ENCODE data around the gene IREB2.

Gene IREB2

GRCh38 chr15:78417754-78418630 lies 20.0 kb upstream of the IREB2 start:
- H4K8ac ChIP-seq (ENCODE audit: low read depth, low read length), result no peak overlapping the region
- no peaks in the 10 kb centered on the region for H3K36me3 ChIP-seq (ENCODE audit: control insufficient read depth, insufficient read depth, low read length)
- H3K23ac ChIP-seq (ENCODE audit: low read length), result no peak overlapping the region
- H3K9ac ChIP-seq (ENCODE audit: low read length), result no peak overlapping the region
- no peak overlapping the region for H3K4ac ChIP-seq (ENCODE audit: low read depth, low read length)
- H3K56ac ChIP-seq (ENCODE audit: low read length), result no peak overlapping the region
- H3K4me1 ChIP-seq (ENCODE audit: control insufficient read depth, low read depth, low read length), result no peaks in the 10 kb centered on the region
- no peak overlapping the region for H4K5ac ChIP-seq (ENCODE audit: low read length)
- H3K79me2 ChIP-seq (ENCODE audit: control insufficient read depth, insufficient read depth, low read length), result no peaks in the 10 kb centered on the region
- no CpG with 5 or more reads among the region's 8 CpGs for WGBS (ENCODE audit: extremely low coverage, insufficient coverage, low lambda C conversion rate)
- no peak for DNase-seq
- no peak overlapping the region for H2AK5ac ChIP-seq (ENCODE audit: low read length)
- no peak overlapping the region for H3K4me2 ChIP-seq (ENCODE audit: low read length)
- no peak overlapping the region for H3K27ac ChIP-seq (ENCODE audit: low read depth, low read length)
- no peak overlapping the region for H2BK15ac ChIP-seq (replicated peaks; ENCODE audit: low read depth)
- no peak overlapping the region for H2BK120ac ChIP-seq (ENCODE audit: low read depth, low read length)
- no peak overlapping the region for H3K4me3 ChIP-seq (ENCODE audit: low read length)
- H3K27me3 ChIP-seq (ENCODE audit: insufficient read depth, low read length, poor library complexity), result no peaks in the 10 kb centered on the region
- H2BK5ac ChIP-seq (ENCODE audit: low read length), result no peak overlapping the region
- no peak overlapping the region for H3K18ac ChIP-seq (ENCODE audit: low read length)
- H3K79me1 ChIP-seq (ENCODE audit: low read length), result no peaks in the 10 kb centered on the region

GRCh38 chr15:78418686-78419085 lies 19.3 kb upstream of the IREB2 start:
- no peak for DNase-seq
- Histone ChIP-seq H4K5ac (ENCODE audit: low read length) (no peak overlapping the region), H3K79me2 (ENCODE audit: control insufficient read depth, insufficient read depth, low read length) (no peaks in the 10 kb centered on the region), H3K23ac (ENCODE audit: low read length) (no peak overlapping the region), H3K4me1 (ENCODE audit: control insufficient read depth, low read depth, low read length) (no peaks in the 10 kb centered on the region), H3K79me1 (ENCODE audit: low read length) (no peaks in the 10 kb centered on the region), H3K4me2 (ENCODE audit: low read length) (no peak overlapping the region), H2BK15ac (replicated peaks; ENCODE audit: low read depth) (no peak overlapping the region), H4K8ac (ENCODE audit: low read depth, low read length) (no peak overlapping the region), H3K9ac (ENCODE audit: low read length) (no peak overlapping the region), H3K4me3 (ENCODE audit: low read length) (no peak overlapping the region), H3K27me3 (ENCODE audit: insufficient read depth, low read length, poor library complexity) (no peaks in the 10 kb centered on the region), H2AK5ac (ENCODE audit: low read length) (no peak overlapping the region), H3K56ac (ENCODE audit: low read length) (no peak overlapping the region), H2BK5ac (ENCODE audit: low read length) (no peak overlapping the region), H3K27ac (ENCODE audit: low read depth, low read length) (no peak overlapping the region), H3K4ac (ENCODE audit: low read depth, low read length) (no peak overlapping the region), H2BK120ac (ENCODE audit: low read depth, low read length) (no peak overlapping the region), H3K36me3 (ENCODE audit: control insufficient read depth, insufficient read depth, low read length) (no peaks in the 10 kb centered on the region), H3K18ac (ENCODE audit: low read length) (no peak overlapping the region)
- WGBS (ENCODE audit: extremely low coverage, insufficient coverage, low lambda C conversion rate), result no CpG with 5 or more reads among the region's 9 CpGs

GRCh38 chr15:78419367-78419766 lies 18.6 kb upstream of the IREB2 start:
- no peaks in the 10 kb centered on the region for H3K79me1 ChIP-seq (ENCODE audit: low read length)
- H3K36me3 ChIP-seq (ENCODE audit: control insufficient read depth, insufficient read depth, low read length), result no peaks in the 10 kb centered on the region
- H2BK5ac ChIP-seq (ENCODE audit: low read length), result no peak overlapping the region
- no peak overlapping the region for H3K4me2 ChIP-seq (ENCODE audit: low read length)
- H3K4me3 ChIP-seq (ENCODE audit: low read length), result no peak overlapping the region
- no peaks in the 10 kb centered on the region for H3K4me1 ChIP-seq (ENCODE audit: control insufficient read depth, low read depth, low read length)
- no peak overlapping the region for H3K9ac ChIP-seq (ENCODE audit: low read length)
- no peak overlapping the region for H3K56ac ChIP-seq (ENCODE audit: low read length)
- H4K5ac ChIP-seq (ENCODE audit: low read length), result no peak overlapping the region
- no peak overlapping the region for H2BK120ac ChIP-seq (ENCODE audit: low read depth, low read length)
- no peak overlapping the region for H3K4ac ChIP-seq (ENCODE audit: low read depth, low read length)
- no peak overlapping the region for H2AK5ac ChIP-seq (ENCODE audit: low read length)
- WGBS (ENCODE audit: extremely low coverage, insufficient coverage, low lambda C conversion rate), result no CpG with 5 or more reads among the region's 3 CpGs
- no peak overlapping the region for H3K23ac ChIP-seq (ENCODE audit: low read length)
- H3K27ac ChIP-seq (ENCODE audit: low read depth, low read length), result no peak overlapping the region
- no peak for DNase-seq
- H4K8ac ChIP-seq (ENCODE audit: low read depth, low read length), result no peak overlapping the region
- no peak overlapping the region for H3K18ac ChIP-seq (ENCODE audit: low read length)
- H3K79me2 ChIP-seq (ENCODE audit: control insufficient read depth, insufficient read depth, low read length), result no peaks in the 10 kb centered on the region
- no peak overlapping the region for H2BK15ac ChIP-seq (replicated peaks; ENCODE audit: low read depth)
- no peaks in the 10 kb centered on the region for H3K27me3 ChIP-seq (ENCODE audit: insufficient read depth, low read length, poor library complexity)

- WGBS (ENCODE audit: extremely low coverage, insufficient coverage, low lambda C conversion rate), result no CpG with 5 or more reads among the region's 4 CpGs
- Histone ChIP-seq H2BK5ac (ENCODE audit: low read length) (no peak overlapping the region), H3K4me1 (ENCODE audit: control insufficient read depth, low read depth, low read length) (no peaks in the 10 kb centered on the region), H3K23ac (ENCODE audit: low read length) (no peak overlapping the region), H4K8ac (ENCODE audit: low read depth, low read length) (no peak overlapping the region), H3K4ac (ENCODE audit: low read depth, low read length) (no peak overlapping the region), H2AK5ac (ENCODE audit: low read length) (no peak overlapping the region), H3K79me2 (ENCODE audit: control insufficient read depth, insufficient read depth, low read length) (no peaks in the 10 kb centered on the region), H3K18ac (ENCODE audit: low read length) (no peak overlapping the region), H3K4me3 (ENCODE audit: low read length) (no peak overlapping the region), H3K56ac (ENCODE audit: low read length) (no peak overlapping the region), H3K27me3 (ENCODE audit: insufficient read depth, low read length, poor library complexity) (no peaks in the 10 kb centered on the region), H3K36me3 (ENCODE audit: control insufficient read depth, insufficient read depth, low read length) (no peaks in the 10 kb centered on the region), H4K5ac (ENCODE audit: low read length) (no peak overlapping the region), H3K27ac (ENCODE audit: low read depth, low read length) (no peak overlapping the region), H3K4me2 (ENCODE audit: low read length) (no peak overlapping the region), H2BK120ac (ENCODE audit: low read depth, low read length) (no peak overlapping the region), H3K9ac (ENCODE audit: low read length) (no peak overlapping the region), H3K79me1 (ENCODE audit: low read length) (no peaks in the 10 kb centered on the region), H2BK15ac (replicated peaks; ENCODE audit: low read depth) (no peak overlapping the region)
- no peak for DNase-seq
Observed at GRCh38 chr15:78420220-78420619, 17.8 kb upstream of the IREB2 start.

GRCh38 chr15:78420766-78421165 lies 17.2 kb upstream of the IREB2 start:
- H3K4ac ChIP-seq (ENCODE audit: low read depth, low read length), result no peak overlapping the region
- no peak overlapping the region for H2BK120ac ChIP-seq (ENCODE audit: low read depth, low read length)
- no peak overlapping the region for H4K8ac ChIP-seq (ENCODE audit: low read depth, low read length)
- H2AK5ac ChIP-seq (ENCODE audit: low read length), result no peak overlapping the region
- H3K4me1 ChIP-seq (ENCODE audit: control insufficient read depth, low read depth, low read length), result no peaks in the 10 kb centered on the region
- H3K56ac ChIP-seq (ENCODE audit: low read length), result no peak overlapping the region
- no peak overlapping the region for H3K18ac ChIP-seq (ENCODE audit: low read length)
- no peak for DNase-seq
- H2BK5ac ChIP-seq (ENCODE audit: low read length), result no peak overlapping the region
- H4K5ac ChIP-seq (ENCODE audit: low read length), result no peak overlapping the region
- WGBS (ENCODE audit: extremely low coverage, insufficient coverage, low lambda C conversion rate), result no CpG with 5 or more reads among the region's 8 CpGs
- no peaks in the 10 kb centered on the region for H3K79me2 ChIP-seq (ENCODE audit: control insufficient read depth, insufficient read depth, low read length)
- no peaks in the 10 kb centered on the region for H3K27me3 ChIP-seq (ENCODE audit: insufficient read depth, low read length, poor library complexity)
- H3K23ac ChIP-seq (ENCODE audit: low read length), result no peak overlapping the region
- no peak overlapping the region for H3K27ac ChIP-seq (ENCODE audit: low read depth, low read length)
- no peak overlapping the region for H3K9ac ChIP-seq (ENCODE audit: low read length)
- H3K4me3 ChIP-seq (ENCODE audit: low read length), result no peak overlapping the region
- H3K79me1 ChIP-seq (ENCODE audit: low read length), result no peaks in the 10 kb centered on the region
- no peak overlapping the region for H3K4me2 ChIP-seq (ENCODE audit: low read length)
- no peak overlapping the region for H2BK15ac ChIP-seq (replicated peaks; ENCODE audit: low read depth)
- no peaks in the 10 kb centered on the region for H3K36me3 ChIP-seq (ENCODE audit: control insufficient read depth, insufficient read depth, low read length)

Measured in mesendoderm (in vitro differentiated cells).